ENCODE results near the gene S100B. TPM values are rescaled to one million over a fixed set of nuclear protein-coding genes. Genes with fewer than 3 reads are reported as not detected.

S100B gene
- polyA plus RNA-seq, 4 donors, result 4.3 to 14.2 (median 4.5) TPM; not detected in 1

- WGBS, 3 donors, result 74 to 93% (median 77%) methylated on average over 5 of the region's 5 CpGs
- no peak for FAIRE-seq
- H3K4me3 ChIP-seq (ENCODE audit: low read depth in 1 of 3, low read length in 3 of 3), result no peak overlapping the region
- H3K36me3 ChIP-seq (ENCODE audit: control insufficient read depth in 3 of 3, insufficient read depth in 2 of 3, low read depth in 1 of 3, low read length in 3 of 3), result peaks cover 2 to 67% (median 2%) of the 10 kb centered on the region in 3 donors
- H3K27ac ChIP-seq (ENCODE audit: low read depth in 1 of 3, low read length in 2 of 3), result no peak overlapping the region
- no peaks in the 10 kb centered on the region for H3K4me1 ChIP-seq (ENCODE audit: control insufficient read depth in 3 of 3, insufficient read depth in 2 of 3, low read depth in 1 of 3, low read length in 2 of 3)
- peak in 1 of 2 donors; percentile 26 for DNase-seq
- H3K9me3 ChIP-seq (ENCODE audit: control insufficient read depth in 2 of 2, insufficient read depth in 1 of 2, low read depth in 1 of 2, low read length in 1 of 2), result no peaks in the 10 kb centered on the region
- no peaks in the 10 kb centered on the region for H3K27me3 ChIP-seq (ENCODE audit: control insufficient read depth in 3 of 3, insufficient read depth in 3 of 3, low read length in 3 of 3)
Observed at GRCh38 chr21:46552274-46552673, 52.6 kb downstream of the S100B start.

- Histone ChIP-seq H3K36me3 (ENCODE audit: control insufficient read depth in 3 of 3, insufficient read depth in 2 of 3, low read depth in 1 of 3, low read length in 3 of 3) (peaks cover 4 to 63% (median 5%) of the 10 kb centered on the region in 3 donors), H3K27me3 (ENCODE audit: control insufficient read depth in 3 of 3, insufficient read depth in 3 of 3, low read length in 3 of 3) (no peaks in the 10 kb centered on the region), H3K9me3 (ENCODE audit: control insufficient read depth in 2 of 2, insufficient read depth in 1 of 2, low read depth in 1 of 2, low read length in 1 of 2) (no peaks in the 10 kb centered on the region), H3K4me3 (ENCODE audit: low read depth in 1 of 3, low read length in 3 of 3) (no peak overlapping the region), H3K27ac (ENCODE audit: low read depth in 1 of 3, low read length in 2 of 3) (peak overlapping the region in 2 of 3 donors; percentile 32 to 50), H3K4me1 (ENCODE audit: control insufficient read depth in 3 of 3, insufficient read depth in 2 of 3, low read depth in 1 of 3, low read length in 2 of 3) (no peaks in the 10 kb centered on the region)
- WGBS, 3 donors, result 79 to 88% (median 80%) methylated on average over 24 of the region's 24 CpGs
- no peak for DNase-seq
- FAIRE-seq, result no peak
Observed at GRCh38 chr21:46551636-46552241, 53.1 kb downstream of the S100B start.

DNA sequence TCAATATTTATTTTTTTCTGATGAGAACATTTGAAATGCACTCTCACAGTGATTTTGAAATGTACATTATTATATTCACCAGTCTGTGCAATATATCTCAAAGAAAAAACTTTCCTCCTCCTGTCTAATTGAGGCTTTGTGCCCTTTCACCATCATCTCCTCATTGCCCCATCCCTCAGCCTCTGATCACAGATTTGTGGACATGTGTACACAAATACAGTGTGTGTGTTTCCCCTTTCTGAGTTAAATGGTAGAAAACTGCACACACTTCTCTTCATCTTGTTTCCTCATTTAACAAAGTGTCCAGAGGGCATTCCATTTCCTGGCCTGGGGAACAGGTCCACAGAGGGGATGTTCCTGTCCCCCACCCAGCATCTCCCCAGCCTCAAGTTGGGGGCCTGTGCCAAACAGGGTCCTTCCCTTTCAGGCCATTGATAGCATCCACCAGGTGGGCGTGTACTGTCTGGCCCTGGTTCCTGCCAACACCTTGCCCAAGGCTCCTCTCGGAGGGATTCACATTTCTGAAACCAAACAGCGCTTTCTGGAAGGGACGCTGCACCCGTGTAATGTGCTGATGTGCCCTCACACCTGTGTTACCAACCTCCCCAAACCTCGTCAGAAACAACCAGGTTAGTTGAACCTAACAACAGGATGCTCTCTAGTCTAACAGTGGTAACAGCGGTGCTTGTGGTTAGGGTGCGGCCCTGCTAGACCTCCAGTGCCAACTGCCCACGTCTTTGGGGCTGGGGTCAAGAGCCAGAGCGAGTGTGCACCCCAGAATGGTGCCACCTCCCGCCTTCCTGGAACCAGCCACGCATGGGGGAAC, 54.6 kb downstream of the S100B start:
- FAIRE-seq (no peak), DNase-seq (peak in 1 of 2 donors; percentile 36)
- Histone ChIP-seq H3K4me3 (ENCODE audit: low read depth in 1 of 3, low read length in 3 of 3) (no peak overlapping the region), H3K27me3 (ENCODE audit: control insufficient read depth in 3 of 3, insufficient read depth in 3 of 3, low read length in 3 of 3) (no peaks in the 10 kb centered on the region), H3K36me3 (ENCODE audit: control insufficient read depth in 3 of 3, insufficient read depth in 2 of 3, low read depth in 1 of 3, low read length in 3 of 3) (peaks cover 9 to 70% (median 11%) of the 10 kb centered on the region in 3 donors), H3K27ac (ENCODE audit: low read depth in 1 of 3, low read length in 2 of 3) (peak overlapping the region in 1 of 3 donors; percentile 52), H3K9me3 (ENCODE audit: control insufficient read depth in 2 of 2, insufficient read depth in 1 of 2, low read depth in 1 of 2, low read length in 1 of 2) (no peaks in the 10 kb centered on the region), H3K4me1 (ENCODE audit: control insufficient read depth in 3 of 3, insufficient read depth in 2 of 3, low read depth in 1 of 3, low read length in 2 of 3) (no peaks in the 10 kb centered on the region)
- 66 to 86% (median 79%) methylated on average over 12 of the region's 12 CpGs for WGBS, 3 donors

DNA sequence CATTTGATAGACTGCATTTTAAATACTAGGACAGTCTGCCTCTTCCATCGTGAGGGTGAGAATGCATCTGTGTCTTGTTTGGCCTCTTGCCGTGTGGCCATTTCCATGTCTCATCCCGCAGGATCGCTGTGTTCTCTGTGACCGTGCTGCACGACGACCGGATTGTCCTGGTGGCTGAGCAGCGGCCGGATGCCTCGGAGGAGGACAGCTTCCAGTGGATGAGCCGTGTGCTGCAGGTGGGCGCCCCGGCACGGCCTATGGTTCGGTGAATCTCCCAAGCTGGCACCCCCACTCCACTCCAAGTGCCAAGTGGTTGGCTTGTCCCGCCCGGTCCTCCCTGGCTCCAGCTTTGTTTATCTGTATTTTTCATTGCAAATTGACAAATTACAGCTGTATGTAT, 55.2 kb downstream of the S100B start:
- H3K27me3 ChIP-seq (ENCODE audit: control insufficient read depth in 3 of 3, insufficient read depth in 3 of 3, low read length in 3 of 3), result no peaks in the 10 kb centered on the region
- no peak overlapping the region for H3K4me3 ChIP-seq (ENCODE audit: low read depth in 1 of 3, low read length in 3 of 3)
- DNase-seq (no peak), FAIRE-seq (no peak)
- WGBS, 3 donors, result 93 to 98% (median 97%) methylated on average over 18 of the region's 18 CpGs
- H3K9me3 ChIP-seq (ENCODE audit: control insufficient read depth in 2 of 2, insufficient read depth in 1 of 2, low read depth in 1 of 2, low read length in 1 of 2), result no peaks in the 10 kb centered on the region
- H3K4me1 ChIP-seq (ENCODE audit: control insufficient read depth in 3 of 3, insufficient read depth in 2 of 3, low read depth in 1 of 3, low read length in 2 of 3), result no peaks in the 10 kb centered on the region
- H3K27ac ChIP-seq (ENCODE audit: low read depth in 1 of 3, low read length in 2 of 3), result no peak overlapping the region
- peaks cover 9 to 66% (median 11%) of the 10 kb centered on the region in 3 donors for H3K36me3 ChIP-seq (ENCODE audit: control insufficient read depth in 3 of 3, insufficient read depth in 2 of 3, low read depth in 1 of 3, low read length in 3 of 3)

Other genes starting within 250 kb of the S100B start
- gene DIP2A, start 146.2 kb downstream of the S100B start, polyA plus RNA-seq, result 10 to 100 TPM; 13.8 to 42.9 (median 22.8) TPM
- gene PRMT2, start 30.6 kb upstream of the S100B start, polyA plus RNA-seq, result 10 to 100 TPM; 55.7 to 77.0 (median 70.6) TPM

Data from small intestine (tissue), 7 donors.